Spinal cord (tissue), 10 donors: ENCODE results near the gene GPD1. TPM values are rescaled to one million over a fixed set of nuclear protein-coding genes. Genes with fewer than 3 reads are reported as not detected.
"Not testable (repeated sequence)": the region's sequence is repeated elsewhere in the genome, so short reads cannot be mapped to it uniquely, and the experiment has no call there.

Experiments
- DNase-seq, 6 donors: peaks; one replicate each; pipeline versions ENCODE4 v3.0.0 to v3.0.0-alpha.2; 2013 to 2015; ENCODE audit warnings: low spot score in 6 of 6, low read depth in 4 of 6
- H3K27ac ChIP-seq: one replicate; pipeline ENCODE4 v1.5.1; 2013; ENCODE audit warnings: low read depth, low read length, control low read depth
- H3K27me3 ChIP-seq: one replicate; pipeline ENCODE4 v1.6.1; 2013; ENCODE audit warnings: low read length; ENCODE audit not compliant: control insufficient read depth, insufficient read depth
- H3K36me3 ChIP-seq: one replicate; pipeline ENCODE4 v1.6.1; 2013; ENCODE audit warnings: low read length; ENCODE audit not compliant: control insufficient read depth, insufficient read depth
- H3K4me1 ChIP-seq: one replicate; pipeline ENCODE4 v1.6.1; 2013; ENCODE audit warnings: low read length; ENCODE audit not compliant: control insufficient read depth, insufficient read depth
- H3K4me3 ChIP-seq: one replicate; pipeline ENCODE4 v1.5.1; 2013; ENCODE audit warnings: low read depth, low read length, control low read depth
- H3K9me3 ChIP-seq: one replicate; pipeline ENCODE4 v1.6.1; 2013; ENCODE audit warnings: low read length; ENCODE audit not compliant: control insufficient read depth, insufficient read depth
- WGBS: methylation state at CpG from one replicate; pipeline ENCODE4 v1.1.5; 2013; ENCODE audit warnings: missing lambda C conversion rate; ENCODE audit not compliant: insufficient coverage; 5-methylcytosine and 5-hydroxymethylcytosine counted together
- polyA plus RNA-seq, 2 donors: library from polyadenylated mRNA; unstranded; fragments of 120-200 nt; gene quantifications; one replicate each; pipeline ENCODE4 v1.2.1, GENCODE V29; 2013; ENCODE audit not compliant: insufficient read length in 2 of 2
- total RNA-seq, 2 donors: library from RNA; depleted of rRNA in 1 of 2; stranded (reverse); fragments of 120-200 nt in 1 of 2; fragments of >200 nt in 1 of 2; gene quantifications; one replicate each; pipeline versions ENCODE4 v1.2.3 to v1.2.4, GENCODE V29; 2013 to 2014
- donor health status: healthy.

Gene GPD1
- total and polyA plus RNA-seq, 4 donors, result 14.8 to 52.6 (median 29.3) TPM

GRCh38 chr12:50145439-50145838, 41.6 kb downstream of the GPD1 start:
- no peak for DNase-seq
- Histone ChIP-seq H3K27me3 (no peaks in the 10 kb centered on the region), H3K36me3 (peaks cover 12% of the 10 kb centered on the region), H3K4me1 (no peaks in the 10 kb centered on the region), H3K9me3 (no peaks in the 10 kb centered on the region), H3K4me3 (no peak overlapping the region), H3K27ac (no peak overlapping the region)
- no CpG with 5 or more reads among the region's 2 CpGs for WGBS

DNA sequence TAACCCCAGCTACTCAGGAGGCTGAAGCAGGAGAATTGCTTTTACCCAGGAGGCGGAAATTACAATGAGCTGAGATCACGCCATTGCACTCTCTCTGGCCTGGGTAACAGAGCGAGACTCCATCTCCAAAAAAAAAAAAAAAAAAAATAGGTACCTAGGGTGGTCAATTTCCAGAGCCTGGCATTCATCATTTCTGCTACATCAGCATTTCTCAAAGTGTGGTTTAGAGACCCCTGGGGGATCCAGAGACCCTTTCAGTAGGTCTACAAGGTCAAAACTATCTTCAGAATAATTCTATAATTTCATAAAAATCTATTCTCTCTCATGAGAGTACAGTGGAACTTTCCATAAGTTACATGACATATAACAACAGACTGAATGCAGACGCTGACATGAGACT, 43.5 kb downstream of the GPD1 start:
- Histone ChIP-seq H3K27me3 (no peaks in the 10 kb centered on the region), H3K27ac (no peak overlapping the region), H3K9me3 (no peaks in the 10 kb centered on the region), H3K4me3 (no peak overlapping the region), H3K36me3 (peaks cover 6% of the 10 kb centered on the region), H3K4me1 (no peaks in the 10 kb centered on the region)
- no peak for DNase-seq
- WGBS, result no CpG with 5 or more reads among the region's 4 CpGs

DNA sequence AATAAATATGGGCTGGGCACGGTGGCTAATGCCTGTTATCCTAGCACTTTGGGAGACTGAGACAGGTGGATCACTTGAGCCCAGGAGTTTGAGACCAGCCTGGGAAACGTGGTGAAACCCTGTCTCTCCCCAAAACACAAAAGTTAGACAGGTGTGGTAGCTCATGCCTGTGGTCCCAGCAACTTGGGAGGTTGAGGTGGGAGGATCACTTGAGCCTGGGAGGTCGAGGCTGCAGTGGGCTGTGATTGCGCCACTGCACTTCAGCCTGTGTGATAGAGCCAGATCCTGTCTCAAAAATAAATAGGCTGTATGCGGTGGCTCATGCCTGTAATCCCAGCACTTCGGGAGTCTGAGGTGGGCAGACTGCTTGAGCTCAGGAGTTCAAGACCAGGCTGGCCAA, 44.2 kb downstream of the GPD1 start:
- H3K36me3 ChIP-seq, H3K27ac ChIP-seq, H3K4me3 ChIP-seq, H3K4me1 ChIP-seq, H3K27me3 ChIP-seq, H3K9me3 ChIP-seq, DNase-seq: not testable (repeated sequence)
- WGBS, result 97% methylated on average over 5 of the region's 6 CpGs

- no CpG with 5 or more reads among the region's 3 CpGs for WGBS
- Histone ChIP-seq H3K4me1 (no peaks in the 10 kb centered on the region), H3K27me3 (no peaks in the 10 kb centered on the region), H3K27ac (no peak overlapping the region), H3K4me3 (no peak overlapping the region), H3K9me3 (no peaks in the 10 kb centered on the region), H3K36me3 (no peaks in the 10 kb centered on the region)
- no peak for DNase-seq
Measured at GRCh38 chr12:50149311-50149710, 45.5 kb downstream of the GPD1 start.

DNA sequence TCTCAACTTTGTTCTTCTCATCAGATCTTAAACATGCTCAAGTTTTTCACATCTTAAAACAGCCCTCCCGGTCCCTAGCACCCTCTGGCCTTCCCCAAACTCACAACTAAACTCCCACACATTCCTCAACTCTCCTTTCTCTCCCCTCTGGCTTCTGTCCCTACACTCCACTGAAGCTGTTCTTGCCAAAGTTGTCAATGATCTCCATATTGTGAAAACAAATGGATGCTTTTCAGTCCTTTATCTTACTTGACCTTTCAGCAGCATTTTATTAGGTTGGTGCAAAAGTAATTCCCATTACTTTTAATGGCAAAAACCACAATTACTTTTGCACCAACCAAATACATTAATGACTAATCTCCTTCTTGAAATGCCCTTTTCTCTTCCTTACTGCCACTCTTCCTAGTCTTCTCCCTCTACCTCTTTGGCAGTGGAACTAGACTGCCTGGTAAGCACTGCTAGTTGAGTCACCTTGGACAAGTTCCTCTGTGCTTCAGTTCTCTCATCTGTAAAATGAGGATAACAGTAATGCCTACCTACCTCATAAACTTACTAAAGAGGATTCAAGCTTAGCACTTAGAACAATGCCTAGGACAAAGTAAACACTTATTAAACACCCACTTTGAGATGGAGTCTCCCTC, 47.4 kb downstream of the GPD1 start:
- Histone ChIP-seq H3K4me1 (no peaks in the 10 kb centered on the region), H3K27ac (no peak overlapping the region), H3K4me3 (no peak overlapping the region), H3K36me3 (no peaks in the 10 kb centered on the region), H3K9me3 (no peaks in the 10 kb centered on the region), H3K27me3 (no peaks in the 10 kb centered on the region)
- no peak for DNase-seq
- WGBS, result 80% methylated on average over 1 of the region's 1 CpG

DNA sequence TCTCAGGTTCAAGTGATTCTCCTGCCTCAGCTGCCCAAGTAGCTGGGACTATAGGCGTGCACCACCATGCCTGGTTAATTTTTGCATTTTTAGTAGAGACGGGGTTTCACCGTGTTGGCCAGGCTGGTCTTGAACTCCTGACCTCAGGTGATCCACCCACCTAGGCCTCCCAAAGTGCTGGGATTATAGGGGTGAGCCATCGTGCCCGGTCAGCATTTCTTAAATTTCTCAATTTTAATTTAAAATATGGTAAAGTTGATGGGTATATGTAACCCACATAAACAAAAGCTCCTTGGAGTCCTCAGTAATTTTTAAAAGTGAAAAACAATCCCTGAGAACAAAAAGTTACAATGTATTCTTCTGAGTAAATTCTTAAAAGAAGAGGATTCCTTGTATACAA, 51.1 kb downstream of the GPD1 start:
- H3K36me3 ChIP-seq, H3K9me3 ChIP-seq, H3K4me3 ChIP-seq, H3K27me3 ChIP-seq, H3K27ac ChIP-seq, H3K4me1 ChIP-seq, DNase-seq: not testable (repeated sequence)
- no CpG with 5 or more reads among the region's 5 CpGs for whole genome bisulfite sequencing

GRCh38 chr12:50156641-50157040, 52.8 kb downstream of the GPD1 start:
- no peak overlapping the region for H3K4me3 ChIP-seq
- DNase-seq, result no peak
- H3K27me3 ChIP-seq, result no peaks in the 10 kb centered on the region
- H3K27ac ChIP-seq, result no peak overlapping the region
- H3K4me1 ChIP-seq, result no peaks in the 10 kb centered on the region
- no peaks in the 10 kb centered on the region for H3K36me3 ChIP-seq
- no peaks in the 10 kb centered on the region for H3K9me3 ChIP-seq

DNA sequence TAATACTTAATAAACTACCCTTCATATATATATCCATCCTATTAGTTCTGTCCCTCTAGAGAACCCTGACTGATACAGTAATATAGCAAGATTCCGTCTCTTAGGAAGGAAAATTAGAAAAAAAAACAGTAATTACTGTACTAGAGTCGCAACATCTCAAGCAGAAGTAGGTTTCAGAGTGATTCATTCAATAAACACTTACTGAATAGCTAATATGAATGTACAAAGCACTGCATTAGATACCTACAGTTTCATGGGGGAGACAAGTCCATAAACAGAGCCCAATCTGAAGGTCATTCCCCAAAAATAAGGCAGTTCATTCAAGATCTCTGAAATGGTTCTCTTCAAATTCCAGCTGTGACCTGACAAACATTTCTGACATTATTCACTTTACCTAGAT, 53.5 kb downstream of the GPD1 start:
- Histone ChIP-seq H3K4me1 (no peaks in the 10 kb centered on the region), H3K36me3 (no peaks in the 10 kb centered on the region), H3K4me3 (no peak overlapping the region), H3K27ac (no peak overlapping the region), H3K27me3 (no peaks in the 10 kb centered on the region), H3K9me3 (no peaks in the 10 kb centered on the region)
- no CpG with 5 or more reads among the region's 2 CpGs for WGBS
- no peak for DNase-seq

DNA sequence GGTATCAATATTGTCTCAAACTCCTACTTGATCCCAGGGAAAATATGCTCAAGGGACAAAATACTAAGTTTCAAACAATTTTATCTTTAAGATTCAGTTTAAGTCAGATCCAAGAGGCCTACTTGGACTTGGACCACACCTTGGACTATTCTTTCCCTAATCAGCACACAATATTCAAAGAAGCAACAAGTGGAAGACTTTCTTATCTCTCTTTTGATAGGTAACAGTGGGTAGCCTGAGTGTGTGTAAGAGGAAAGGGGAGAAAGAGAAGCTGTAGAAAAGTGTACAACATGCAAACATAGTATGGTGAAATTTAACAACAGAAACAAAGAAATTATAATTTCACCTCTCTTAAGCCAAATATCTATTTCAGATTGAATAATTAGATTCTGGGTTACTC, 56.8 kb downstream of the GPD1 start:
- no peaks in the 10 kb centered on the region for H3K27me3 ChIP-seq
- no peak overlapping the region for H3K4me3 ChIP-seq
- H3K27ac ChIP-seq, result no peak overlapping the region
- DNase-seq, result no peak
- peaks cover 5% of the 10 kb centered on the region for H3K4me1 ChIP-seq
- H3K36me3 ChIP-seq, result no peaks in the 10 kb centered on the region
- no peaks in the 10 kb centered on the region for H3K9me3 ChIP-seq
